MCF 10A (cell line): ENCODE data around the gene TERB1. TPM values are rescaled to one million over a fixed set of nuclear protein-coding genes. Genes with fewer than 3 reads are reported as not detected.

Experiments
- BruUV-seq: library from RNA; stranded (reverse); fragments of 400-500 nt; replicated peaks from 2 replicates; lab custom pipeline; 2021; lab: Mats Ljungman, UMichigan
- CTCF ChIA-PET: fragments of 300-600 bp; sonication (Branson Sonifier 250); formaldehyde crosslinking; extraction: SDS; loops from one replicate; lab custom pipeline; 2021; ENCODE audit warnings: antibody characterized with exemption, inconsistent platforms; lab: Yijun Ruan, JAX
- POLR2A ChIA-PET: fragments of 300-600, 350-650 bp; sonication (Branson Sonifier 250); formaldehyde crosslinking; extraction: SDS; loops from one replicate; lab custom pipeline; 2020; ENCODE audit warnings: antibody characterized with exemption, inconsistent platforms; lab: Yijun Ruan, JAX
- DNase-seq: peaks from one replicate; pipeline ENCODE4 v3.0.0-alpha.2; 2018; ENCODE audit not compliant: unreplicated experiment
- H3K27ac Mint-ChIP-seq: one replicate; pipeline ENCODE4 v1.8.0; 2022; ENCODE audit warnings: mild to moderate bottlenecking, low read depth, mixed read lengths; ENCODE audit not compliant: unreplicated experiment
- H3K27me3 Mint-ChIP-seq: one replicate; pipeline ENCODE4 v1.8.0; 2022; ENCODE audit warnings: mixed read lengths; ENCODE audit not compliant: insufficient read depth, unreplicated experiment
- H3K36me3 Mint-ChIP-seq: one replicate; pipeline ENCODE4 v1.8.0; 2022; ENCODE audit warnings: mild to moderate bottlenecking, moderate library complexity, mixed read lengths; ENCODE audit not compliant: insufficient read depth, unreplicated experiment
- H3K4me1 Mint-ChIP-seq: one replicate; pipeline ENCODE4 v1.8.0; 2022; ENCODE audit warnings: mixed read lengths; ENCODE audit not compliant: insufficient read depth, unreplicated experiment
- H3K4me3 Mint-ChIP-seq: one replicate; pipeline ENCODE4 v1.8.0; 2022; ENCODE audit warnings: mild to moderate bottlenecking, moderate library complexity, mixed read lengths; ENCODE audit not compliant: unreplicated experiment
- H3K9me3 Mint-ChIP-seq: one replicate; pipeline ENCODE4 v1.8.0; 2022; ENCODE audit warnings: mixed read lengths; ENCODE audit not compliant: unreplicated experiment
- intact Hi-C: fragments of 100-400 bp; cut with micrococcal nuclease; formaldehyde crosslinking; loops from 2 replicates; pipeline ENCODE4 v1.14.1; 2022
- total RNA-seq: library from RNA; stranded (reverse); gene quantifications from 2 replicates; pipeline ENCODE4 v1.2.3, GENCODE V29; 2022
- TF ChIP-seq, protein P1 (sequence below): fragments of 200-600 bp; IDR thresholded peaks from one replicate; pipeline ENCODE4 v1.8.0; 2022; ENCODE audit warnings: antibody characterized with exemption, mild to moderate bottlenecking; ENCODE audit not compliant: unreplicated experiment

Gene TERB1
- total RNA-seq, 1 experiment from 2014 or later: 0.26 TPM

DNA sequence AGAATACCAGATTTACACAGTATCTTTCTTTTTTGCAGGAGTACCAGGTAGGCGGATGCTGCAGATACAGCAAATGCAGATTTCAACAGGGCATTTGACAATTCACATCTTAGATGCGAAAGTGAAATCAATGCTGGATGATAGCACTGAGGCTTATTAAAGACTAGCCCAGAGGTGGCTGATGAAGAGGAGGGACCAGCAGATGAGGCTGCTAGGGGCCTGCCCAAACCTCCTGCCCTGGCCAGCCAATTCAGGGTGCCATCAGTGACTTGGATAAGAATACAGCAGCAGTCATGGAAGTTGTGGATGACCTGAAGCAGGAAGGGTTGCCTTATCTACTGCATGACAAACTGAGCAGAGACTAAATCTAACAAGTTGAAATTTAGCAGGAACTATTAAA is 48.4 kb downstream of the TERB1 start:
- DNase-seq: no peak
- H3K9me3 Mint-ChIP-seq: no peaks in the 10 kb centered on the region
- peaks cover 21% of the 10 kb centered on the region for H3K36me3 Mint-ChIP-seq
- no peak overlapping the region for H3K27ac Mint-ChIP-seq
- ChIA-PET POLR2A (interaction anchor here (0.6 to 3.4 kb wide), 3 partner anchors 12 to 134 kb away, joined by 3 to 38 read pairs (median 5); no protein-coding TSS in a partner anchor), CTCF (interaction anchor here (1.0 to 4.8 kb wide), 7 partner anchors 14 to 179 kb away, joined by 4 to 71 read pairs (median 7); partner anchors contain the start of gene CMTM4)
- TF ChIP-seq, protein P1, sequence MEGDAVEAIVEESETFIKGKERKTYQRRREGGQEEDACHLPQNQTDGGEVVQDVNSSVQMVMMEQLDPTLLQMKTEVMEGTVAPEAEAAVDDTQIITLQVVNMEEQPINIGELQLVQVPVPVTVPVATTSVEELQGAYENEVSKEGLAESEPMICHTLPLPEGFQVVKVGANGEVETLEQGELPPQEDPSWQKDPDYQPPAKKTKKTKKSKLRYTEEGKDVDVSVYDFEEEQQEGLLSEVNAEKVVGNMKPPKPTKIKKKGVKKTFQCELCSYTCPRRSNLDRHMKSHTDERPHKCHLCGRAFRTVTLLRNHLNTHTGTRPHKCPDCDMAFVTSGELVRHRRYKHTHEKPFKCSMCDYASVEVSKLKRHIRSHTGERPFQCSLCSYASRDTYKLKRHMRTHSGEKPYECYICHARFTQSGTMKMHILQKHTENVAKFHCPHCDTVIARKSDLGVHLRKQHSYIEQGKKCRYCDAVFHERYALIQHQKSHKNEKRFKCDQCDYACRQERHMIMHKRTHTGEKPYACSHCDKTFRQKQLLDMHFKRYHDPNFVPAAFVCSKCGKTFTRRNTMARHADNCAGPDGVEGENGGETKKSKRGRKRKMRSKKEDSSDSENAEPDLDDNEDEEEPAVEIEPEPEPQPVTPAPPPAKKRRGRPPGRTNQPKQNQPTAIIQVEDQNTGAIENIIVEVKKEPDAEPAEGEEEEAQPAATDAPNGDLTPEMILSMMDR: no peak
- H3K4me1 Mint-ChIP-seq: peaks cover 30% of the 10 kb centered on the region
- H3K4me3 Mint-ChIP-seq: no peak overlapping the region
- H3K27me3 Mint-ChIP-seq: no peaks in the 10 kb centered on the region
- intact Hi-C loops: loop anchor here (10.0 kb wide), 1 partner anchor 148 kb away; the partner anchor contains the start of gene CMTM3
- BruUV-seq: no TSS peak

DNA sequence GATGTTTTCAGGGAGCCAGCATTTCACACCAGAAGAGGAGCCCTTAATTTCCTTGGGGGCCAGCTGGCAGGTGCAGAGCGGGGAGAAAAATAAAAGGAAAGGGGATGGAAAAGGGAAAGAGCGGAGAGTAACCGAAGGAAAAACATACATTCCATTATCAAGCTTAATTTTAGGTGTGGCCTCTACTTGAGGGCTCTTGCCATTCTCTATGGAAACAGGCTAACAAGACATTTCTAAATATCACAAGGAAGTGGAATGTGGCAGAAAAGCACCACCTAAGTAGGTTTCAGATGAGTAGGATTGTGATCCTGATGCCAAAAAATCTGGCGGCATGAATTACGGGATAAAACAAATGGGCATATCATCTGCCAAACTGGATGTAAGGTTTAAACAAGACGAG is 49.0 kb downstream of the TERB1 start:
- TF ChIP-seq, protein P1: no peak
- Mint-ChIP-seq H3K9me3 (no peaks in the 10 kb centered on the region), H3K4me3 (peak overlapping the region; percentile 79), H3K36me3 (peaks cover 27% of the 10 kb centered on the region), H3K27ac (peak overlapping the region; percentile 92), H3K4me1 (peaks cover 30% of the 10 kb centered on the region), H3K27me3 (no peaks in the 10 kb centered on the region)
- CTCF ChIA-PET: interaction anchor here (0.6 to 4.8 kb wide), 35 partner anchors 10 to 367 kb away, joined by 3 to 71 read pairs (median 4); partner anchors contain the start of gene CMTM4
- no TSS peak for BruUV-seq
- intact Hi-C loops: loop anchor here (10.0 kb wide), 1 partner anchor 148 kb away; the partner anchor contains the start of gene CMTM3
- no peak for DNase-seq
- POLR2A ChIA-PET: interaction anchor here (0.6 to 3.4 kb wide), 9 partner anchors 11 to 751 kb away, joined by 3 to 38 read pairs (median 6); no protein-coding TSS in a partner anchor

DNA sequence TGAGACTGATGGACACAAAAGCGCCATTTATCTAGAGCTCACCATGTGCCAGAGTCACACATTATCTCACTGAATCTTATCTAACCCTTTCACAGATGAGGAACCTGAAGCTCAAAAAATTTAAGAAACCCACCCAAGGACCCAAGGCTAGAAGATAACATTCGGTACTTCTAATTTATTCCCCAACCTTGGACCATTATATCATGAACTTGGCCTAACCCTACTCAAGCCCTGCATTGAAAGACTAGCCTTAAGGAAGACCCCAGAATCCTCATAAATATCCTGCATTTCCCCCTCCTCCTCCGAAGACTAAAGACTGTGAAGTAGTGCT is 49.4 kb downstream of the TERB1 start:
- ChIA-PET POLR2A (interaction anchor here (0.6 to 3.4 kb wide), 14 partner anchors 11 to 750 kb away, joined by 3 to 38 read pairs (median 6); partner anchors contain the start of genes NAE1 and PDP2), CTCF (interaction anchor here (0.6 to 4.8 kb wide), 38 partner anchors 10 to 380 kb away, joined by 3 to 71 read pairs (median 4); partner anchors contain the start of gene CMTM4)
- intact Hi-C loops: loop anchor here (10.0 kb wide), 1 partner anchor 147 kb away; the partner anchor contains the start of gene CMTM3
- Mint-ChIP-seq H3K36me3 (peaks cover 31% of the 10 kb centered on the region), H3K4me3 (peak overlapping the region; percentile 79), H3K9me3 (no peaks in the 10 kb centered on the region), H3K27ac (peak overlapping the region; percentile 92), H3K27me3 (no peaks in the 10 kb centered on the region), H3K4me1 (peaks cover 30% of the 10 kb centered on the region)
- no peak for DNase-seq
- TF ChIP-seq, protein P1: peak; percentile 13
- TSS peak; percentile 27 for BruUV-seq

DNA sequence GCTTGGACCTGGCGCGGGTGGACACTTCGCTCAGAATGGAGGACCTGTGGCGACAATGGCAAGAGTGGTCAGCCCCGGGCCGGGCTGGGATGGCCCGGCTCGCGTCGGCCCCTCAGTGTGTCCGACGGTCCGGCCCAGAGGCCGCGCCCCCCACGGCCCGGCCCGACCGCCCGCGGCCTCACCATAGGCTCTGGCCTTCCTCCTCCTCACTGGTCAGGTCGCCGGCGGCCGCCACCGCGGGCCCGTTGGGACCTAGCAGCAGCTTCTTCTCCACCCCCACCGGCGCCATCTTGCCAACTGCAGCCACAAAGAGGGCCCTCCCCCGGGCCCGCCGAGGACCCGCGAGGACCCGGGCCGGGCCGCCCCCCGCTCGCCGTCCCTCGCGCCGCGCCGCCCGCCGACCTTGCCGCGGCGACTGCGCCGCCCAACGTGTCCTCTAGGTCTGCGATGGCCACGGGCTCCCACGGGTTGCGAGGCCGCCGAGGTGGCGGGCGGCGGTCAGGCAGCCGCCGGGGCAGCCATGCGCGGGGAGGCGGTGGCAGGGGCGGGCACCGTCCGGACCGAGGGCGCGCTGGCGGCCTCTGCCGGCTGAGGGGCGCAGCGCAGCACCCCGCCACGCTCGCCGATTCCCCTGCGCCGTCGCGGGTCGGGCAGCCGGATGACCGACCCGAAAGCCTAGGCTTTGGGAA is 49.9 kb downstream of the TERB1 start, which contains the start of gene DYNC1LI2:
TSS of gene DYNC1LI2 (minus strand) at position 307 of the 689 bp plus-strand sequence. CDS start at position 289, 18 bp downstream.
- H3K9me3 Mint-ChIP-seq: no peaks in the 10 kb centered on the region
- H3K27me3 Mint-ChIP-seq: no peaks in the 10 kb centered on the region
- H3K4me3 Mint-ChIP-seq: peak within 1 kb of the TSS; percentile 79
- ChIA-PET POLR2A (interaction anchor here (0.6 to 3.4 kb wide), 15 partner anchors 10 to 396 kb away, joined by 3 to 38 read pairs (median 6); partner anchors contain the start of genes NAE1 and PDP2), CTCF (interaction anchor here (0.6 to 4.8 kb wide), 48 partner anchors 11 to 379 kb away, joined by 3 to 71 read pairs (median 4); partner anchors contain the start of gene CMTM4)
- H3K27ac Mint-ChIP-seq: peak within 1 kb of the TSS; percentile 92
- intact Hi-C loops: loop anchor here (10.0 kb wide), 1 partner anchor 147 kb away; the partner anchor contains the start of gene CMTM3
- H3K36me3 Mint-ChIP-seq: peaks cover 36% of the 10 kb centered on the region
- TF ChIP-seq, protein P1: peak; percentile 83
- H3K4me1 Mint-ChIP-seq: peaks cover 30% of the 10 kb centered on the region
- DNase-seq: peak; percentile 63
- no TSS peak for BruUV-seq
